Heart right ventricle (tissue), 16 donors: ENCODE measurements around the gene CORO7. TPM values are rescaled to one million over a fixed set of nuclear protein-coding genes. Genes with fewer than 3 reads are reported as not detected.
"Not testable (repeated sequence)": the region's sequence is repeated elsewhere in the genome, so short reads cannot be mapped to it uniquely, and the experiment has no call there.

Experiments used
- ATAC-seq, 8 donors: fragments of 200-7000 bp; cut with Tn5 transposase; one replicate each; pipeline ENCODE4 v1.9.1; 2020; ENCODE audit warnings: mild to moderate bottlenecking in 8 of 8, moderate library complexity in 8 of 8, moderate number of reproducible peaks in 1 of 8
- DNase-seq, 2 donors: peaks; one replicate each; pipeline ENCODE4 v3.0.0-alpha.2; 2020
- H3K27ac ChIP-seq, 10 donors: fragments of 200-600 bp; sonication (generic) in 2 of 10; one replicate each; pipeline versions ENCODE4 v1.5.0 to v1.8.0; 2020 to 2022; ENCODE audit warnings: mild to moderate bottlenecking in 3 of 10
- H3K27me3 ChIP-seq, 7 donors: fragments of 200-600 bp; one replicate each; pipeline ENCODE4 v1.8.0; 2021 to 2022; ENCODE audit warnings: mild to moderate bottlenecking in 2 of 7
- H3K36me3 ChIP-seq, 9 donors: fragments of 200-600 bp; sonication (generic) in 1 of 9; one replicate each; pipeline versions ENCODE4 v1.5.0 to v1.8.0; 2020 to 2022; ENCODE audit warnings: mild to moderate bottlenecking in 2 of 9
- H3K4me1 ChIP-seq, 9 donors: fragments of 200-600 bp; sonication (generic) in 1 of 9; one replicate each; pipeline versions ENCODE4 v1.5.0 to v1.8.0; 2020 to 2022; ENCODE audit warnings: mild to moderate bottlenecking in 4 of 9
- H3K4me3 ChIP-seq, 10 donors: fragments of 200-600 bp; sonication (generic) in 2 of 10; one replicate each; pipeline versions ENCODE4 v1.5.0 to v1.8.0; 2020 to 2022; ENCODE audit warnings: mild to moderate bottlenecking in 7 of 10, moderate library complexity in 2 of 10
- H3K9me3 ChIP-seq, 11 donors: fragments of 200-600 bp in 10 of 11; sonication (generic) in 2 of 11; one replicate each; pipeline versions ENCODE4 v1.5.0 to v1.8.0; 2013 to 2022; ENCODE audit warnings: mild to moderate bottlenecking in 2 of 11, control low read depth in 1 of 11, moderate library complexity in 1 of 11
- WGBS, 2 donors: extraction: QIAGEN DNeasy Blood & Tissue Kit; methylation state at CpG; one replicate each; pipeline ENCODE4 v1.1.7; 2013; ENCODE audit warnings: inconsistent platforms in 1 of 2; 5-methylcytosine and 5-hydroxymethylcytosine counted together
- intact Hi-C, 10 donors: fragments of 100-400 bp; cut with DNase I; formaldehyde crosslinking; loops; one replicate each; pipeline versions ENCODE4 v1.11.1 to v1.14.2; 2022
- polyA plus RNA-seq, 2 donors: library from polyadenylated mRNA; stranded (reverse); fragments of 200-250 nt; gene quantifications; one replicate each; pipeline ENCODE4 v1.2.3, GENCODE V29; 2013
- total RNA-seq, 10 donors: library from RNA; stranded (reverse); fragmentation: NEBNext Ultra II Directional in 3 of 10; extraction: Animal tissue kit (Norgen Biotek cat#: 25700) in 3 of 10; gene quantifications; one replicate each; pipeline versions ENCODE4 v1.2.1 to v1.2.4, GENCODE V29; 2021 to 2023
- TF ChIP-seq, protein P1 (sequence below), 9 donors: fragments of 200-600 bp; sonication (generic) in 2 of 9; IDR thresholded peaks; one replicate each; pipeline versions ENCODE4 v1.5.0 to v1.8.0; 2021 to 2022; ENCODE audit warnings: antibody characterized with exemption in 9 of 9, mild to moderate bottlenecking in 5 of 9, moderate library complexity in 1 of 9
- donor health status: Arrhythmogenic right ventricular cardiomyopathy.
- donor health status: ischemic (EF 13 %, LVEDD 7.1; RV severe dilation, severe dysfunction).
- donor health status: healthy with polysubstance abuse.
- donor health status: DM: no; HTN: yes; CAD: no.
- donor health status: DM: no; HTN: no; CAD: no.
- donor health status: ischemic (EF 25% LVEDD 6.9; RV normal size, moderate dysfunction).
- donor health status: ischemic (EF 25% LVEDD 5.7; RV mildly dilated, moderate dysfunction).
- donor health status: healthy.
- donor health status: DM: yes; HTN: yes; CAD: no.
- donor health status: Ischemic cardiomyopathy.
- donor health status: ischemic (EF 35%, LVEDD 5.7; RV mildly dilated, moderate dysfunction).
- donor health status: nonischemic (EF 11% LVEDD 7.7; RV severe dilation, severe dysfunction).
- donor health status: DM: yes; HTN: yes; CAD: no.
- donor health status: PGD.
- donor health status: ischemic (EF 29% LVEDD 5.4; RV normal size, mild dysfunction).
- donor health status: nonischemic (EF 23%, LVEDD 6.1; RV moderate dilation, normal function).

The CORO7 gene
- total and polyA plus RNA-seq, 12 donors: 6.5 to 21.8 (median 10.9) TPM

GRCh38 chr16:4334724-4335495 is 81.5 kb downstream of the CORO7 start:
- Histone ChIP-seq H3K9me3 (no peaks in the 10 kb centered on the region), H3K27me3 (no peaks in the 10 kb centered on the region), H3K4me1 (peaks cover 10 to 29% (median 19%) of the 10 kb centered on the region in 9 donors), H3K4me3 (no peak overlapping the region), H3K27ac (no peak overlapping the region), H3K36me3 (peaks cover 0 to 81% (median 33%) of the 10 kb centered on the region in 9 donors)
- TF ChIP-seq, protein P1, sequence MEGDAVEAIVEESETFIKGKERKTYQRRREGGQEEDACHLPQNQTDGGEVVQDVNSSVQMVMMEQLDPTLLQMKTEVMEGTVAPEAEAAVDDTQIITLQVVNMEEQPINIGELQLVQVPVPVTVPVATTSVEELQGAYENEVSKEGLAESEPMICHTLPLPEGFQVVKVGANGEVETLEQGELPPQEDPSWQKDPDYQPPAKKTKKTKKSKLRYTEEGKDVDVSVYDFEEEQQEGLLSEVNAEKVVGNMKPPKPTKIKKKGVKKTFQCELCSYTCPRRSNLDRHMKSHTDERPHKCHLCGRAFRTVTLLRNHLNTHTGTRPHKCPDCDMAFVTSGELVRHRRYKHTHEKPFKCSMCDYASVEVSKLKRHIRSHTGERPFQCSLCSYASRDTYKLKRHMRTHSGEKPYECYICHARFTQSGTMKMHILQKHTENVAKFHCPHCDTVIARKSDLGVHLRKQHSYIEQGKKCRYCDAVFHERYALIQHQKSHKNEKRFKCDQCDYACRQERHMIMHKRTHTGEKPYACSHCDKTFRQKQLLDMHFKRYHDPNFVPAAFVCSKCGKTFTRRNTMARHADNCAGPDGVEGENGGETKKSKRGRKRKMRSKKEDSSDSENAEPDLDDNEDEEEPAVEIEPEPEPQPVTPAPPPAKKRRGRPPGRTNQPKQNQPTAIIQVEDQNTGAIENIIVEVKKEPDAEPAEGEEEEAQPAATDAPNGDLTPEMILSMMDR (IDR thresholded peaks at IDR 0.05): no peak
- no peak for DNase-seq
- intact Hi-C loops: loop anchor here in 6 of 10 donors (5.0 to 10.0 kb wide), 6 partner anchors 48 to 353 kb away; no protein-coding TSS in a partner anchor
- WGBS, 2 donors: 86 to 87% methylated on average over 32 of the region's 32 CpGs
- ATAC-seq: no peak

GRCh38 chr16:4333714-4334113 is 82.7 kb downstream of the CORO7 start:
- not testable (repeated sequence) for H3K9me3 ChIP-seq, DNase-seq, H3K27ac ChIP-seq, H3K4me3 ChIP-seq, ATAC-seq, H3K27me3 ChIP-seq
- intact Hi-C loops: loop anchor here in 6 of 10 donors (5.0 to 10.0 kb wide), 6 partner anchors 46 to 351 kb away; no protein-coding TSS in a partner anchor
- Histone ChIP-seq H3K36me3 (peaks cover 0 to 69% (median 33%) of the 10 kb centered on the region in 9 donors), H3K4me1 (peaks cover 14 to 29% (median 21%) of the 10 kb centered on the region in 9 donors)
- WGBS, 2 donors: 94 to 95% methylated on average over 9 of the region's 9 CpGs

GRCh38 chr16:4333308-4333638 is 83.1 kb downstream of the CORO7 start:
- no peaks in the 10 kb centered on the region for H3K27me3 ChIP-seq
- no peaks in the 10 kb centered on the region for H3K9me3 ChIP-seq
- DNase-seq: no peak
- TF ChIP-seq, protein P1 (IDR thresholded peaks at IDR 0.05): no peak
- H3K4me1 ChIP-seq: peaks cover 18 to 29% (median 25%) of the 10 kb centered on the region in 9 donors
- intact Hi-C loops: loop anchor here in 6 of 10 donors (5.0 to 10.0 kb wide), 6 partner anchors 46 to 351 kb away; no protein-coding TSS in a partner anchor
- ATAC-seq: no peak
- H3K4me3 ChIP-seq: no peak overlapping the region
- H3K36me3 ChIP-seq: peaks cover 0 to 65% (median 33%) of the 10 kb centered on the region in 9 donors
- H3K27ac ChIP-seq: no peak overlapping the region
- 69 to 82% methylated on average over 9 of the region's 9 CpGs for WGBS, 2 donors

GRCh38 chr16:4332623-4333307 is 83.6 kb downstream of the CORO7 start:
- Histone ChIP-seq H3K4me3 (no peak overlapping the region), H3K27me3 (peaks cover 0 to 4% (median 0%) of the 10 kb centered on the region in 7 donors), H3K9me3 (no peaks in the 10 kb centered on the region), H3K4me1 (peaks cover 22 to 31% (median 29%) of the 10 kb centered on the region in 9 donors), H3K36me3 (peaks cover 0 to 60% (median 32%) of the 10 kb centered on the region in 9 donors), H3K27ac (no peak overlapping the region)
- ATAC-seq (no peak), DNase-seq (no peak)
- TF ChIP-seq, protein P1 (IDR thresholded peaks at IDR 0.05): no peak
- intact Hi-C loops: loop anchor here in 6 of 10 donors (5.0 to 10.0 kb wide), 6 partner anchors 45 to 350 kb away; no protein-coding TSS in a partner anchor
- 86% methylated on average over 19 of the region's 19 CpGs for WGBS, 2 donors
